HL-60 (cell line): ENCODE results near the gene TRAPPC6A.

Experiments used
- DNase-seq, 2 experiments: peaks; one replicate each; pipeline ENCODE4 v3.0.0-alpha.2; 2010 to 2020; ENCODE audit warnings: low read depth in 1 of 2, low spot score in 1 of 2
- H3K27ac ChIP-seq: fragments of 250-450 bp; sonication (Bioruptor Pico); replicated peaks from 2 replicates; pipeline ENCODE4 v1.5.1; 2020; ENCODE audit warnings: mild to moderate bottlenecking, moderate library complexity
- H3K27me3 ChIP-seq: fragments of 250-450 bp; sonication (Bioruptor Pico); 2 replicates; pipeline ENCODE4 v1.5.1; 2021; ENCODE audit warnings: mild to moderate bottlenecking, moderate library complexity; ENCODE audit not compliant: insufficient read depth, poor library complexity, severe bottlenecking
- H3K4me3 ChIP-seq: replicated peaks from 2 replicates; pipeline ENCODE4 v1.5.1; 2011; ENCODE audit warnings: mild to moderate bottlenecking, control low read depth, low read length; ENCODE audit not compliant: insufficient read depth
- GABPA ChIP-seq: IDR thresholded peaks from 2 replicates; pipeline ENCODE4 v1.6.1; 2012; ENCODE audit warnings: low read depth
- POLR2AphosphoS5 ChIP-seq: IDR thresholded peaks from 2 replicates; pipeline ENCODE4 v1.6.1; 2012; ENCODE audit warnings: low read depth
- SPI1 ChIP-seq: IDR thresholded peaks from 2 replicates; pipeline ENCODE4 v1.6.1; 2012; ENCODE audit warnings: low read depth, mild to moderate bottlenecking, borderline replicate concordance
- TF ChIP-seq, protein P1 (sequence below): IDR thresholded peaks from one replicate; pipeline ENCODE4 v1.5.1; 2011; ENCODE audit warnings: low read length, control low read depth, inconsistent platforms; ENCODE audit not compliant: insufficient read depth
- TF ChIP-seq, protein P2 (sequence below): IDR thresholded peaks from 2 replicates; pipeline ENCODE4 v1.6.1; 2012; ENCODE audit warnings: low read depth; ENCODE audit not compliant: insufficient replicate concordance

TRAPPC6A gene

DNA sequence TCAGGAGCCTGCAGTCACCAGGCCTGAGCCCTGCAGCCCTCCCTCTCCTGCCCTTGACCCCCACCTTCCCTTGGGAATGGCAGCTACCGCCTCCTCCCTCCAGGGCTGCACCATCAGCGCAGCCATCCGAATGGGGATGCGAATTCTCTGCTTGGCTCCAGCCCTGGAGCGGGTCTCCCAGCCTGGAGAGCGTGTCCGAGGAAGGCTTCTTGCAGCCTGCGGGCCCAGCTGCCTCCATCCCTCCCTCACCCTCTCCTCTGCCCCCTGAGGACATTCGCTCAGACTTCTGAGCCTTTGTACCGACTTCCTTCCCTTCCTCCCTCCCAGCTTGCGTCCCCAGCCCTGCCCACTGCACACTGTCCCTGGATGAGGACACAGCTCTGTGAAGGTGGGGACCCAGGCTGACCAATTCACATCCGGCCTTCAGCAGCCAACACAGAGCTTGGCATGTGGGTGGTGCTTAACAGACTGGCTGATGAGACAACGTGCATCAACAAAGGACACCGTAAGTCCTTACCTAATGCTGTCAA is 11.2 kb downstream of the TRAPPC6A start:
- DNase-seq: no peak
- no peak for TF ChIP-seq POLR2AphosphoS5
- TF ChIP-seq, protein P1, sequence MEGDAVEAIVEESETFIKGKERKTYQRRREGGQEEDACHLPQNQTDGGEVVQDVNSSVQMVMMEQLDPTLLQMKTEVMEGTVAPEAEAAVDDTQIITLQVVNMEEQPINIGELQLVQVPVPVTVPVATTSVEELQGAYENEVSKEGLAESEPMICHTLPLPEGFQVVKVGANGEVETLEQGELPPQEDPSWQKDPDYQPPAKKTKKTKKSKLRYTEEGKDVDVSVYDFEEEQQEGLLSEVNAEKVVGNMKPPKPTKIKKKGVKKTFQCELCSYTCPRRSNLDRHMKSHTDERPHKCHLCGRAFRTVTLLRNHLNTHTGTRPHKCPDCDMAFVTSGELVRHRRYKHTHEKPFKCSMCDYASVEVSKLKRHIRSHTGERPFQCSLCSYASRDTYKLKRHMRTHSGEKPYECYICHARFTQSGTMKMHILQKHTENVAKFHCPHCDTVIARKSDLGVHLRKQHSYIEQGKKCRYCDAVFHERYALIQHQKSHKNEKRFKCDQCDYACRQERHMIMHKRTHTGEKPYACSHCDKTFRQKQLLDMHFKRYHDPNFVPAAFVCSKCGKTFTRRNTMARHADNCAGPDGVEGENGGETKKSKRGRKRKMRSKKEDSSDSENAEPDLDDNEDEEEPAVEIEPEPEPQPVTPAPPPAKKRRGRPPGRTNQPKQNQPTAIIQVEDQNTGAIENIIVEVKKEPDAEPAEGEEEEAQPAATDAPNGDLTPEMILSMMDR: no peak
- TF ChIP-seq, protein P2, sequence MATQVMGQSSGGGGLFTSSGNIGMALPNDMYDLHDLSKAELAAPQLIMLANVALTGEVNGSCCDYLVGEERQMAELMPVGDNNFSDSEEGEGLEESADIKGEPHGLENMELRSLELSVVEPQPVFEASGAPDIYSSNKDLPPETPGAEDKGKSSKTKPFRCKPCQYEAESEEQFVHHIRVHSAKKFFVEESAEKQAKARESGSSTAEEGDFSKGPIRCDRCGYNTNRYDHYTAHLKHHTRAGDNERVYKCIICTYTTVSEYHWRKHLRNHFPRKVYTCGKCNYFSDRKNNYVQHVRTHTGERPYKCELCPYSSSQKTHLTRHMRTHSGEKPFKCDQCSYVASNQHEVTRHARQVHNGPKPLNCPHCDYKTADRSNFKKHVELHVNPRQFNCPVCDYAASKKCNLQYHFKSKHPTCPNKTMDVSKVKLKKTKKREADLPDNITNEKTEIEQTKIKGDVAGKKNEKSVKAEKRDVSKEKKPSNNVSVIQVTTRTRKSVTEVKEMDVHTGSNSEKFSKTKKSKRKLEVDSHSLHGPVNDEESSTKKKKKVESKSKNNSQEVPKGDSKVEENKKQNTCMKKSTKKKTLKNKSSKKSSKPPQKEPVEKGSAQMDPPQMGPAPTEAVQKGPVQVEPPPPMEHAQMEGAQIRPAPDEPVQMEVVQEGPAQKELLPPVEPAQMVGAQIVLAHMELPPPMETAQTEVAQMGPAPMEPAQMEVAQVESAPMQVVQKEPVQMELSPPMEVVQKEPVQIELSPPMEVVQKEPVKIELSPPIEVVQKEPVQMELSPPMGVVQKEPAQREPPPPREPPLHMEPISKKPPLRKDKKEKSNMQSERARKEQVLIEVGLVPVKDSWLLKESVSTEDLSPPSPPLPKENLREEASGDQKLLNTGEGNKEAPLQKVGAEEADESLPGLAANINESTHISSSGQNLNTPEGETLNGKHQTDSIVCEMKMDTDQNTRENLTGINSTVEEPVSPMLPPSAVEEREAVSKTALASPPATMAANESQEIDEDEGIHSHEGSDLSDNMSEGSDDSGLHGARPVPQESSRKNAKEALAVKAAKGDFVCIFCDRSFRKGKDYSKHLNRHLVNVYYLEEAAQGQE: no peak
- no peak for TF ChIP-seq GABPA
- TF ChIP-seq SPI1: no peak
- Histone ChIP-seq H3K4me3 (no peak overlapping the region), H3K27me3 (peaks cover under 1% of the 10 kb centered on the region), H3K27ac (no peak overlapping the region)

DNA sequence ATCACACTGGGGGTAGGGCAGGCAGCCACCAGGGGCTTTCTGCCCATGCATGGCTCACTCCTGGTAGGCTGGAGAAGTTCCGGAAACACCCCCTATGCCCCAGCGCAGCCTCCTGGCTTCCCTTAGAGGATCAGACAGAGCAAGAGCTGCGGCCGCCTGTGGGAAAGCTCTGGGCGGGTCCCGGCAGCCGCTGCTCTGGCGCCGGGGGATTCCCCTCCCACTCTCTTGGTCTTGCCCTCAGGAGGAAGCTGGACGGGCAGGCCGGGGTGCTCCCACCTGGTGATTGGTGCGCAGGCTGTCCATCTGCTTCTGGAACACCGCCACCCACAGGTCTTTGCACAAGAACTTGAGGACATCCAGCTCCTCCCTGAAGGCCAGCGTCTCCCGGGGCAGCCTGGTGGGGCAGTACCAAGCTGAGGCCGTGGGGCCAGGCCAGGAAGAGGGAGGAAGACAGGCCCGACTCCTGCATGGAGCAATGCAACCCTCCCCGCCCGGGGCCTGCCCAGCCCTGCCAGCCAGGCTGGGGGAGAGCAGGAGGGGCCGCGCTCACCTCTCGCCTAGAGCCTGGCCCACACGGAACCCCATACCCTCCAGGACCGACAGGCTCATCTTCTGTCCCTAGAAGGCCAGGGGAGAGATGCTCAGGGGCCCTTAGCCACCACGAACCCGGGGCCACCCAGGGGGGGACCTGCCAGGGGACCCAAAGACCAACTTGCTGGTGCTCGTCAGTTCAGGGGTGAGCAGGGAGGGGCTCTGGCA is 13.3 kb downstream of the TRAPPC6A start:
- TF ChIP-seq, protein P2: no peak
- TF ChIP-seq POLR2AphosphoS5 (no peak), GABPA (no peak), SPI1 (no peak)
- TF ChIP-seq, protein P1: no peak
- Histone ChIP-seq H3K27ac (no peak overlapping the region), H3K27me3 (peaks cover 9% of the 10 kb centered on the region), H3K4me3 (no peak overlapping the region)
- peak; percentile 74 to 86 for DNase-seq

DNA sequence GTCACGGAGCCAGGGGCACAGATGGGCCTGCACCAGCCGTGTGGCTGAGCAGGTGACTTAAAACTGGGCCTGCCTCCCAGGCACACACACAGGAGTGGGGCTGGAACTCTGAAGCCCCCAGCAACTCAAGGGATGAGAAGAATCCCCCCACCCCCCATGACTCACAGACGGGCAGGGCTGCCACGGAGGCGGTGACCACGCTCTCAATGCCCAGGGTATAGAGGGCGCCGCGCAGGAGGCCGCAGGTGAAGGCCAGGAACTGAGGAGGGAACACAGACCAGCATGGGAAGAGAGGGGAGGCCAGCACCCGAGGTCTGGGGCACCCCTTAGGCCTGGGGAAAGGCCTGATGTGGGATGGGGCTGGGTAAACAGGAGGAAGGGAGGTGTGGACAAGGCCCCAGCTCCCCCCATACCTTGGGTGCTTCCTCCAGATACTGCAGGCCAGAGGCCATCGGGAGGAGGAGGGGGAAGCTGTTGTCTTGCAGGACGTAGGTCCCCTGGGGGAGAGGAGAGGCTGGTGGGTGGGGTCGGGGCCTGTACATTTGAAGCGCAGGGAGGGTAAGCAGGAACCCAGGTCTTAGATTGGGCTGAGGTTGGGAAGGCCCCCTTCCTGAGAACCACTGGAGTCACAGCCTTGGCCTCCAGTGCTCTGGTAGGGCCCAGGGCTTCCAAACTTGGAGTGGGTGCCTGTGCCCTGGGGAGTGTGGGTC is 14.1 kb downstream of the TRAPPC6A start:
- no peak overlapping the region for H3K4me3 ChIP-seq
- H3K27me3 ChIP-seq: peaks cover 9% of the 10 kb centered on the region
- TF ChIP-seq, protein P1: no peak
- TF ChIP-seq POLR2AphosphoS5 (no peak), SPI1 (no peak), GABPA (no peak)
- TF ChIP-seq, protein P2: no peak
- DNase-seq: no peak
- no peak overlapping the region for H3K27ac ChIP-seq
